ENCODE measurements around the gene NTMT1. TPM values are rescaled to one million over a fixed set of nuclear protein-coding genes. Genes with fewer than 3 reads are reported as not detected.

Gene NTMT1
- total and polyA plus RNA-seq, 9 of the 15 experiments (the other 6 are each of a cell fraction or from before 2014, with no cell fraction given) = 42.1 to 116 (median 74.7) TPM

- TF ChIP-seq, protein P1, sequence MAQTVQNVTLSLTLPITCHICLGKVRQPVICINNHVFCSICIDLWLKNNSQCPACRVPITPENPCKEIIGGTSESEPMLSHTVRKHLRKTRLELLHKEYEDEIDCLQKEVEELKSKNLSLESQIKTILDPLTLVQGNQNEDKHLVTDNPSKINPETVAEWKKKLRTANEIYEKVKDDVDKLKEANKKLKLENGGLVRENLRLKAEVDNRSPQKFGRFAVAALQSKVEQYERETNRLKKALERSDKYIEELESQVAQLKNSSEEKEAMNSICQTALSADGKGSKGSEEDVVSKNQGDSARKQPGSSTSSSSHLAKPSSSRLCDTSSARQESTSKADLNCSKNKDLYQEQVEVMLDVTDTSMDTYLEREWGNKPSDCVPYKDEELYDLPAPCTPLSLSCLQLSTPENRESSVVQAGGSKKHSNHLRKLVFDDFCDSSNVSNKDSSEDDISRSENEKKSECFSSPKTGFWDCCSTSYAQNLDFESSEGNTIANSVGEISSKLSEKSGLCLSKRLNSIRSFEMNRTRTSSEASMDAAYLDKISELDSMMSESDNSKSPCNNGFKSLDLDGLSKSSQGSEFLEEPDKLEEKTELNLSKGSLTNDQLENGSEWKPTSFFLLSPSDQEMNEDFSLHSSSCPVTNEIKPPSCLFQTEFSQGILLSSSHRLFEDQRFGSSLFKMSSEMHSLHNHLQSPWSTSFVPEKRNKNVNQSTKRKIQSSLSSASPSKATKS (CRISPR knock-in tag; IDR thresholded peaks at IDR 0.05) = no peak
- TF ChIP-seq, protein P2, sequence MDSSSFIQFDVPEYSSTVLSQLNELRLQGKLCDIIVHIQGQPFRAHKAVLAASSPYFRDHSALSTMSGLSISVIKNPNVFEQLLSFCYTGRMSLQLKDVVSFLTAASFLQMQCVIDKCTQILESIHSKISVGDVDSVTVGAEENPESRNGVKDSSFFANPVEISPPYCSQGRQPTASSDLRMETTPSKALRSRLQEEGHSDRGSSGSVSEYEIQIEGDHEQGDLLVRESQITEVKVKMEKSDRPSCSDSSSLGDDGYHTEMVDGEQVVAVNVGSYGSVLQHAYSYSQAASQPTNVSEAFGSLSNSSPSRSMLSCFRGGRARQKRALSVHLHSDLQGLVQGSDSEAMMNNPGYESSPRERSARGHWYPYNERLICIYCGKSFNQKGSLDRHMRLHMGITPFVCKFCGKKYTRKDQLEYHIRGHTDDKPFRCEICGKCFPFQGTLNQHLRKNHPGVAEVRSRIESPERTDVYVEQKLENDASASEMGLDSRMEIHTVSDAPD (CRISPR knock-in tag; IDR thresholded peaks at IDR 0.05) = no peak
- TF ChIP-seq MED1 (CRISPR knock-in tag; IDR thresholded peaks at IDR 0.05; ENCODE audit: borderline replicate concordance) (no peak), JUNB (CRISPR knock-in tag; conservative IDR thresholded peaks at IDR 0.05) (no peak), XRCC5 (IDR thresholded peaks at IDR 0.05; ENCODE audit: low read depth, low read length) (0 out of 2 replicates have a peak, but pooled peaks have one; percentile 41), CBX5 (IDR thresholded peaks at IDR 0.05; ENCODE audit: borderline replicate concordance, low read depth) (no peak), HNRNPL (IDR thresholded peaks at IDR 0.05; ENCODE audit: low read depth, low read length) (no peak), PATZ1 (CRISPR knock-in tag; IDR thresholded peaks at IDR 0.05; ENCODE audit: borderline replicate concordance) (no peak), BRF1 (IDR thresholded peaks at IDR 0.05; ENCODE audit: borderline replicate concordance, extremely low read depth, insufficient read length) (no peak), EP400 (IDR thresholded peaks at IDR 0.05) (no peak), ZNF507 (tag; conservative IDR thresholded peaks at IDR 0.05) (no peak), MYNN (IDR thresholded peaks at IDR 0.05) (no peak), MYNN (CRISPR knock-in tag; IDR thresholded peaks at IDR 0.05) (no peak), STAT5B (CRISPR knock-in tag; IDR thresholded peaks at IDR 0.05) (no peak), SIRT6 (IDR thresholded peaks at IDR 0.05; ENCODE audit: low read depth, low read length) (no peak), ZBTB26 (CRISPR knock-in tag; IDR thresholded peaks at IDR 0.05) (no peak)
- TF ChIP-seq, protein P3, sequence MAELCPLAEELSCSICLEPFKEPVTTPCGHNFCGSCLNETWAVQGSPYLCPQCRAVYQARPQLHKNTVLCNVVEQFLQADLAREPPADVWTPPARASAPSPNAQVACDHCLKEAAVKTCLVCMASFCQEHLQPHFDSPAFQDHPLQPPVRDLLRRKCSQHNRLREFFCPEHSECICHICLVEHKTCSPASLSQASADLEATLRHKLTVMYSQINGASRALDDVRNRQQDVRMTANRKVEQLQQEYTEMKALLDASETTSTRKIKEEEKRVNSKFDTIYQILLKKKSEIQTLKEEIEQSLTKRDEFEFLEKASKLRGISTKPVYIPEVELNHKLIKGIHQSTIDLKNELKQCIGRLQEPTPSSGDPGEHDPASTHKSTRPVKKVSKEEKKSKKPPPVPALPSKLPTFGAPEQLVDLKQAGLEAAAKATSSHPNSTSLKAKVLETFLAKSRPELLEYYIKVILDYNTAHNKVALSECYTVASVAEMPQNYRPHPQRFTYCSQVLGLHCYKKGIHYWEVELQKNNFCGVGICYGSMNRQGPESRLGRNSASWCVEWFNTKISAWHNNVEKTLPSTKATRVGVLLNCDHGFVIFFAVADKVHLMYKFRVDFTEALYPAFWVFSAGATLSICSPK (IDR thresholded peaks at IDR 0.05; ENCODE audit: borderline replicate concordance) = no peak
- TF ChIP-seq, protein P4, sequence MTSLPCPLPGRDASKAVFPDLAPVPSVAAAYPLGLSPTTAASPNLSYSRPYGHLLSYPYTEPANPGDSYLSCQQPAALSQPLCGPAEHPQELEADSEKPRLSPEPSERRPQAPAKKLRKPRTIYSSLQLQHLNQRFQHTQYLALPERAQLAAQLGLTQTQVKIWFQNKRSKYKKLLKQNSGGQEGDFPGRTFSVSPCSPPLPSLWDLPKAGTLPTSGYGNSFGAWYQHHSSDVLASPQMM (CRISPR knock-in tag; IDR thresholded peaks at IDR 0.05) = no peak
Observed at GRCh38 chr9:129624168-129624759, 1.7 kb upstream of the NTMT1 start (continued).

All from K562 (cell line).